GM18868 (cell line): Measurements from ENCODE around the gene VWA5B2.

Source experiments
- ATAC-seq: cut with Tn5 transposase; IDR thresholded peaks from one replicate; pipeline ENCODE4 v1.9.1; 2021; ENCODE audit warnings: mild to moderate bottlenecking, moderate library complexity; ENCODE audit not compliant: unreplicated experiment

VWA5B2 gene

GRCh38 chr3:184229394-184230080 lies at the start of gene VWA5B2:
TSS of gene VWA5B2 (plus strand) at chr3:184229585. CDS start at chr3:184230529, 944 bp downstream.
- peak; percentile 86 for ATAC-seq

DNA sequence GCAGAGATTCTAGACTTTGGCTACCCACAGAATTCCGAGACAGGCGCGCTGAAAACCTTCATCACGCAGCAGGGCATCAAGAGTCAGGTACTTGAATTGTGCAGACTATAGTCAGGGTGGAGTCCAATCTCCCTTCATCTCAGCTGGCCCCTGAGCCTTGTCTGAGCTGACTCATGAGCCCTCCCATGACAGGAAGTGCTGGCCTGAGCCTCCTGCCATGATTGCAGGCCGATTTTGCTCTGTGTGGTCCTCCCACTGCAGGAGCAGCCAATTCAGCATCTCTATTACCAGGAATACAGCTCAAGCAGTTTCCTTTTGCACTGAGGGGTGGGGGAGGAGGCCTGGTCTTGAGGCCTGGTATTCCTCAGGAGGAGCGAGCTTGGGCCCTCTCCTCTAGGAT lies 49.2 kb upstream of the VWA5B2 start:
- no peak for ATAC-seq

DNA sequence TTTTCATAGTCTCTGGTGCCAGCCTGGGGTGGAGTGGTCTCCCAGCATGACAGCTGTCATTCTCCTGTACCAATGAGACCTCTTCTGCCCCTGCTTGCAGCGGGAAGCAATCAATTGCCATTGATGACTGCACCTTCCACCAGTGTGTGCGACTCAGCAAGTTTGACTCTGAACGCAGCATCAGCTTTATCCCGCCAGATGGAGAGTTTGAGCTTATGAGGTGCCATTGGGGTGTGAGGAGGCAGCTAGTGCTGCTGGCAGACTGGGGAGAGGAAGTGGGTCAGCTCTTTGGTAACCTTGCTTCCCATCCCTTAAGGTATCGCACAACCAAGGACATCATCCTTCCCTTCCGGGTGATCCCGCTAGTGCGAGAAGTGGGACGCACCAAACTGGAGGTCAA lies 47.8 kb upstream of the VWA5B2 start:
- ATAC-seq, result no peak

GRCh38 chr3:184183679-184184078 lies 45.7 kb upstream of the VWA5B2 start:
- no peak for ATAC-seq

DNA sequence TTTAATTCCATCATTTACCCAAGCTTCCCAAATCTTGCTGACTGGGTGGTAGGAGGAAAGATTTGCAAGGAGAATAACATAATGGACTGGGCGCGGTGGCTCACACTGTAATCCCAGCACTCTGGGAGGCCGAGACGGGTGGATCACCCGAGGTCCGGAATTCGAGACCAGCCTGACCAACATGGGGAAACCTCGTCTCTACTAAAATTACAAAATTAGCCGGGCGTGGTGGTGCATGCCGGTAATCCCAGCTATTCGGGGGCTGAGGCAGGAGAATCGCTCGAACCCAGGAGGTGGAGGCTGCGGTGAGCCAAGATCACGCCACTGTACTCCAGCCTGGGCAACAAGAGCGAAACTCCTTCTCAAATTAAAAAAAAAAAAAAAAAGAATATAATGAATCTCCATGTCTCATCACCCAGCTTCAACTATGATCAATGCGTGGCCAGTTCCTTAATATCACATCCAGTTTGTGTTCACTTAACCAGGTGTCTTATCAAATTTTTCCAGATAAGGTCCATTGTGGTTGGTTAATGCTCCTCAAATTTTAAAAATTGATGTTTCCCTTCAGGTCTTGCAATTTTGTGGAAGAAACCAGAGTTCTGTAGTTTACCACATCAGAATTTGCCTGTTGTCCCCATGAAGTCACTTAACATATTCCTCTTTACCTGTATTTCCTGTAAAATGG lies 44.7 kb upstream of the VWA5B2 start:
- ATAC-seq, result no peak

DNA sequence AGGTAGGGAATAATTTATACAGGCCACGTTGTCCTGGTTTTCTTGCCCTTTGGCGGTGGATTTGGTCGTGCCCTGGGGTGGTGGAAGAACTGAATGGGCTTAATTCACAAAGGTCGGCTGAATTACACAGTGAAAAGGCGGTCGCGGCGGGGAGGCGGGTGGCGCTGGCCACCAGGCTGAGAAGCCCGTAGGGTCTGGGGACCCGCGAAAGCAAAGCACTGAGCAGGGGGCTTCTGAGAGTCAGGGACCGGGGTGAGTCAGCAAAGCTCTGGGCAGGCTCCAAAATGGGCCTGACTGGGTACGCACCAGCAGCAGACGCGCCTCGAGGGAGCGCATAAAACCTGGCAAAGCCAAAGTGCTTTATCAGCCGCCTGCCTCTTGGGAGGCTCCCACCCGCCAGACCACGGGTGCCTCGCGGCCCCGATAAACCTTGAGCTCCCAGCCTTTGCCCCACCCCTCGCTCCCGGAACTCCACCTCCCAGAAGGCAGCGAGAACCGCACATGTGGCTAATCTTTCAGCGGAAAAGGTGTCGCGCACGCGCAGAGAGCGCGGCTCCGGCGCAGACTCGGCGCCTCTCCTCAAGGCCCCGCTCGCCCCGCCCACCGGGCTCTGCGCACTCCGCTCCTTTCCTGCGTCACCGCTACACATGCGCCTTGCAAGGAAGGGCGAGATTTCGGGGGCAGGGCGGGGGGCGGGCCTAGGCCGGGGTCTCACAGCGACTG lies 43.8 kb upstream of the VWA5B2 start:
- peak; percentile 89 for ATAC-seq

GRCh38 chr3:184186184-184186901 lies 43.0 kb upstream of the VWA5B2 start, which contains the start of gene ABCF3:
TSS of gene ABCF3 (plus strand) at chr3:184186199. CDS start at chr3:184186208, 9 bp downstream.
- ATAC-seq, result peak; percentile 14

- no peak for ATAC-seq
Observed at GRCh38 chr3:184186902-184187207, 42.5 kb upstream of the VWA5B2 start.

GRCh38 chr3:184188080-184188479 lies 41.3 kb upstream of the VWA5B2 start:
- no peak for ATAC-seq

GRCh38 chr3:184189421-184189820 lies 40.0 kb upstream of the VWA5B2 start:
- no peak for ATAC-seq

DNA sequence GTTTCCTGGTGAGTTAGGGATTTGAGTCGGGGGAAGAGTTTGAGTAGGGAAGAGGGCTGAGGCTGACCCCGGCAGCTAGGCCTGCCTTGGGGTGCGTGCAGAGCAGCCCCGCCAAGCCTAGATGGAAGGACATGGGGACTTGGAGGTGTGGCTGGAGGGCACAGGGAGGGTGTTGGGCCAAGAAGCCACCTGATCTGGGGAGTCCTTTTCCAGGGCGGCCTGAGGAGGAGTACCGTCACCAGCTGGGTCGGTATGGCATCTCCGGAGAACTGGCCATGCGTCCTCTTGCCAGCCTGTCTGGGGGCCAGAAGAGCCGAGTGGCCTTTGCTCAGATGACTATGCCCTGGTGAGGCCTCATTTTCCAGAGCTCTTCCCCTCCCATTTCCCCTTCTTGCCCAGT lies 36.5 kb upstream of the VWA5B2 start:
- ATAC-seq, result no peak

DNA sequence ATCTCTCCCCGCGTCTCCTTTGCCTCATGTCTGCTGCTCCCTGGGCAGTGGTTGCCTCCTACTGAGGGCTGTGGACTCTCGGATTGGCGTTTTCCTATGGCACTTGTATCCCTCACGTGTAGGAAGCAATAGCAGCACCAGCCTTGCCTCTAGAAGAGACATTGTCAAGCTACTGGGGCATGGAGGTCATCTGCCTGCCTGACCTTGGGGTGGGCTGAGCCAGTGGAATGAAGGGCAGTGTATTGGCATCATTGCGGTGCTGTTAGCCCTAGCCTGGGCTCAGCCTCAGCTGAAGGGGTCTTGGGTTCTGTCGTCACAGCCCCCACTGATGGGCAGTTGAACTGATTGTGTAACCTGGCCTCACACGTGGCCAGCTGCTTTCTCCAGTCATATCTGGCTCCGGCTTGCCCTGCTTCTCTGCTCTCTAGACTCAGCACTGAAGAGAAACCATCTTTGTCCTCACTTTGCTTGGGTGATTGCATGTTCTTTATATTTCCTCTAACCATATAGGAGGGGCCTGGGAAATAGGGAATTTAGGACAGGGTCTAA lies 35.3 kb upstream of the VWA5B2 start:
- ATAC-seq, result no peak

DNA sequence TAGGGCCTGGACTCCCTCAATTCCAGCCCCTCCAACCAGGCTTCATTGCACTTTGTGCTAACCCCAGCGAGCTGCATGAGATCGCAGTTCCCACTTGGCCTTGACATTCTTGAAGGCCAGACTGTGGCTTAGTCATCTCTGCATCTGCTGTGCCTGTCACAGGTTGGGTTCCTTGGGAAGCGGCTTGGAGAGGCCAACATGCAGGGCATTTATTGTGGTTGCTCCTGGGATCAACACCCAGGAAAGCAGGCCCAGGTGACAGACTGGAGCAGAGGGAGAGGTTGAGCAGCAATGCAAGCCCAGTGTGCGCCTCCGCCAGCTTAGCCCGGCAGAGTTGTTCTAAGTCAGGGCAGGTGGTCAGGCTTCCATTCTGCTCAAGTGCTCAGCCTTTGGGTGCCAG lies 32.8 kb upstream of the VWA5B2 start:
- no peak for ATAC-seq

DNA sequence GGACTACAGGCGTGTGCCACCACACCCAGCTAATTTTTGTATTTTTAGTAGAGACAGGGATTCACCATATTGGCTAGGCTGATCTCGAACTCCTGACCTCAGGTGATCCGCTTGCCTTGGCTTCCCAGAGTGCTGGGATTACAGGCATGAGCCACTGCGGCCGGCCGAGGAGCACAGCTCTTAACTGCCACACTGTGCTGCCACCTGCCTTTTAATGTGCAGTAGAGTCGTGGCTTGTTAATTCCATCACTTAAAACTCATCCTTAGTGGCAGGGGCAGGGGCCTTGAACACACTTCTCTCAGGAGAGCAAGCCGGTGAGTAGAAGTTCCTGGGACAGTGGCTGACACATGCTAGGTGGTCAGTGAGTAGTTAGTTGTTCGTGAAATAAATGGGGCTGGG lies 30.9 kb upstream of the VWA5B2 start:
- no peak for ATAC-seq

DNA sequence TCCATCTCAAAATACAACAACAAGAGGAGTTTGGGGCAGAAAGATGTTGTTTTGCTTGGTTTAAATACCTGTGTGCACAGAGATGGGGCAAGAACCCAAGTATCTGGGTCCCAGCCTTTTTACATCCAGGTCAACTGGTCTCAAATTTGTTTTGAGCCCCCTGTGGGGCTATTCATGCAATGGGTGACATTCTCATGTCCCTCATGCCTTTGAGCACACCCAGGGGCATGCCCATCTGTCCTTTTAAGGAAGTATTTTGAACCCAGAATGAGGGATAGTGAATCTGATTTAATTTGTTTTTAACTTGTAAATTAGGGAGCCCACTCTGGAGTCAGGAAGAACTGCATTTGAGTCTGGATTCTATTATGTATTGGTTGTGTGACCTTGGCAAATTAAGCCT lies 28.6 kb upstream of the VWA5B2 start:
- ATAC-seq, result no peak

GRCh38 chr3:184203526-184203925 lies 25.9 kb upstream of the VWA5B2 start:
- ATAC-seq, result no peak

GRCh38 chr3:184209146-184209923 lies 20.1 kb upstream of the VWA5B2 start:
- ATAC-seq, result no peak

DNA sequence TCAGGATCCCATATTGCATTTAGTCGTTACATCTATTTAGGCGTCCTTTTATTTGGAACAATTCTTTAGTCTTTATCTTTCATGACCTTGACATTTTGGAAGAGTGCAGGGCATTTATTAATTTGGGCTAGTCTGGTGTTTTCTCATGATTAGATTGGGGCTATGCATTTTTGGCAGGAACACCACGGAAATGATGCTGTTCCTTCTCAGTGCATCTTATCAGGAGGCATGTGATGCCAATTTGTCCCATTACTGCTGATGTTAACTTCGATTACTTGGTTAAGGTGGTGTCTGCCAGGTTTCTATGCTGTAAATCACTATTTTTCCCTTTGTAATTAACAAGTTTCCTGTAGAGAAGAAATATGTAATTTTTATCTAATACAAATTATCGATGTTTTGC lies 18.1 kb upstream of the VWA5B2 start:
- ATAC-seq, result no peak

DNA sequence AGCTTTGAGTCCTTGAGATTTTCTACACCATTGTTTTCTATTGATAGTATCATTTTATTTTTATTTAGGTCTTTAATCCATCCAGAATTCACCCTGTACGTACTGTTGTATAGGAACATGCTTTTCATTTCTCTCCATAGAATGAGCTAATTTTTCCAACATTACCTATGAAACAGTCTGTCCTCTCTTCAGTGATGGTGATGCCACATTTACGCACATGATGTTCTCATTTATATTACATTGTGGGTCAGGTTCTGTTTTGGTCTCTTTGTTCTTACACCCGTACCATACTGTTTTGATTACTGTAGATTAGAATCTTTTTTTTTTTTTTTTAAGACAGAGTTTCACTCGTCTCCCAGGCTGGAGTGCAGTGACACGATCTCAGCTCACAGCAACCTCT lies 17.7 kb upstream of the VWA5B2 start:
- ATAC-seq, result no peak

DNA sequence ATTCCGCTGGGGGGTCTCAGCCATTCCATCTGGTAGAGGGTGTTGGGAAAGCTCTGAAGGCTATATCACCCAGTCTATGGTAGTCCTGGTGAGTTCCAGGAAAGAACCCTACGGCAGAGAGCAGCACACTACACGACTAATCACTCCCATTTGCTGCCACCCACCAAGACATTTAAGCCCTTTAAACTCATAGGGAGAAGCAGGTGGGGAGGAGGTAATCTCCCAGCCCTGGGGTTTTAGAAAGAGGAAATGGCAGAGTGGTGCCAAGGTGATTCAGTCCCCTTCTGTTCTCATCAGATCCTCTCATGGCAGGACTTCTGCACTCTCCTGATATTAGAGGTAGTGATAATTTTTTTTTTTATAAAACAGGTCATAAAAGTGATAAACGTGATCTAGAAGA lies 10.6 kb upstream of the VWA5B2 start:
- no peak for ATAC-seq
